H1 (cell line): ENCODE measurements around the gene DYNC1I2. TPM values are rescaled to one million over a fixed set of nuclear protein-coding genes. Genes with fewer than 3 reads are reported as not detected.

Experiments
- CTCF ChIA-PET: fragments of 300-600 bp; sonication (Branson Sonifier 250); formaldehyde crosslinking; loops from one replicate; lab custom pipeline; 2021; ENCODE audit not compliant: partially characterized antibody; lab: Charles Lee
- POLR2A ChIA-PET: fragments of 300-600 bp; sonication (Branson Sonifier 250); formaldehyde crosslinking; loops from one replicate; lab custom pipeline; 2021; ENCODE audit warnings: inconsistent platforms; ENCODE audit not compliant: partially characterized antibody; lab: Charles Lee
- DNase-seq, 2 experiments: peaks; one replicate each; pipeline versions ENCODE4 v3.0.0 to v3.0.0-alpha.2; 2010 to 2022; ENCODE audit warnings: low spot score in 2 of 2, low read depth in 1 of 2, mixed read lengths in 1 of 2
- FAIRE-seq: peaks from 2 replicates; lab custom pipeline; 2011; peaks lifted over from hg19 to GRCh38; lab: Jason Lieb, UNC
- H2AFZ ChIP-seq: 2 replicates; pipeline ENCODE4 v1.8.1; 2012; ENCODE audit warnings: low read length, inconsistent platforms
- H2AK5ac ChIP-seq: 2 replicates; pipeline ENCODE4 v1.6.1; 2013; ENCODE audit warnings: low read depth, low read length
- H2BK120ac ChIP-seq: replicated peaks from 2 replicates; pipeline ENCODE3; 2013; ENCODE audit warnings: low read depth, low read length, inconsistent platforms
- H2BK12ac ChIP-seq: 2 replicates; pipeline ENCODE4 v1.6.1; 2013; ENCODE audit warnings: low read depth, low read length
- H2BK15ac ChIP-seq: 2 replicates; pipeline ENCODE4 v1.6.1; 2013; ENCODE audit warnings: low read length
- H2BK20ac ChIP-seq: 2 replicates; pipeline ENCODE4 v1.6.1; 2013; ENCODE audit warnings: low read length
- H2BK5ac ChIP-seq: 2 replicates; pipeline ENCODE4 v1.6.1; 2013; ENCODE audit warnings: low read depth, low read length
- H3K14ac ChIP-seq: 2 replicates; pipeline ENCODE4 v1.6.1; 2013; ENCODE audit warnings: inconsistent platforms; ENCODE audit not compliant: insufficient read length
- H3K18ac ChIP-seq: 2 replicates; pipeline ENCODE4 v1.6.1; 2013; ENCODE audit warnings: low read length; ENCODE audit errors: extremely low read depth
- H3K23ac ChIP-seq: 2 replicates; pipeline ENCODE4 v1.6.1; 2013; ENCODE audit warnings: inconsistent platforms; ENCODE audit not compliant: insufficient read length
- H3K23me2 ChIP-seq: 2 replicates; pipeline ENCODE4 v1.6.1; 2013; ENCODE audit warnings: low read depth, low read length
- H3K27ac ChIP-seq: 2 replicates; pipeline ENCODE4 v1.6.1; 2011; ENCODE audit warnings: low read depth, low read length, inconsistent platforms
- H3K27me3 ChIP-seq, 4 experiments: replicated peaks in 1 of 4; 1 replicate in 1 of 4; 2 replicates in 3 of 4; pipeline versions ENCODE4 v1.6.1 to v1.8.1; 2011 to 2013; ENCODE audit warnings: low read length in 3 of 4, mild to moderate bottlenecking in 3 of 4, inconsistent platforms in 2 of 4, mixed read lengths in 2 of 4, moderate library complexity in 1 of 4; ENCODE audit not compliant: control insufficient read depth in 3 of 4, insufficient read depth in 3 of 4; ENCODE audit errors: extremely low read depth in 1 of 4
- H3K36me3 ChIP-seq, 4 experiments: 2 replicates each; pipeline versions ENCODE4 v1.6.1 to v1.8.1; 2011 to 2013; ENCODE audit warnings: mild to moderate bottlenecking in 4 of 4, low read length in 3 of 4, moderate library complexity in 2 of 4, control low read depth in 1 of 4, inconsistent platforms in 1 of 4; ENCODE audit not compliant: insufficient read depth in 4 of 4, control insufficient read depth in 2 of 4
- H3K4ac ChIP-seq: replicated peaks from 2 replicates; pipeline ENCODE3; 2013; ENCODE audit warnings: low read length, low read depth, mixed read lengths, inconsistent platforms; ENCODE audit not compliant: insufficient read length
- H3K4me1 ChIP-seq, 4 experiments: replicated peaks in 1 of 4; 1 replicate in 1 of 4; 2 replicates in 3 of 4; pipeline versions ENCODE4 v1.6.1 to v1.8.1; 2011 to 2013; ENCODE audit warnings: low read length in 3 of 4, inconsistent platforms in 2 of 4, mixed read lengths in 1 of 4; ENCODE audit not compliant: insufficient read depth in 4 of 4, control insufficient read depth in 3 of 4
- H3K4me2 ChIP-seq, 2 experiments: 2 replicates each; pipeline versions ENCODE4 v1.6.1 to v1.8.1; 2011 to 2013; ENCODE audit warnings: low read depth in 2 of 2, low read length in 2 of 2, control low read depth in 1 of 2, inconsistent platforms in 1 of 2, mild to moderate bottlenecking in 1 of 2; ENCODE audit not compliant: insufficient read depth in 1 of 2
- H3K4me3 ChIP-seq, 4 experiments: fragments of 200-600, 300-600 bp in 1 of 4; sonication (generic), shearing (Covaris generic), sonication (Bioruptor Twin) in 1 of 4; 2 replicates each; pipeline versions ENCODE4 v1.5.1 to v1.8.1; 2011 to 2016; ENCODE audit warnings: low read length in 4 of 4, low read depth in 3 of 4, control low read depth in 2 of 4, inconsistent platforms in 2 of 4, mild to moderate bottlenecking in 2 of 4, mixed read lengths in 1 of 4, moderate library complexity in 1 of 4; ENCODE audit not compliant: insufficient read depth in 2 of 4; ENCODE audit errors: extremely low read depth in 1 of 4
- H3K56ac ChIP-seq: replicated peaks from 2 replicates; pipeline ENCODE3; 2013; ENCODE audit warnings: low read depth, mild to moderate bottlenecking, mixed read lengths, low read length, inconsistent platforms; ENCODE audit not compliant: insufficient read length
- H3K79me1 ChIP-seq: 2 replicates; pipeline ENCODE4 v1.6.1; 2013; ENCODE audit warnings: low read depth, low read length, control low read depth
- H3K79me2 ChIP-seq, 2 experiments: 2 replicates each; pipeline versions ENCODE4 v1.6.1 to v1.8.1; 2012 to 2013; ENCODE audit warnings: low read length in 2 of 2, mild to moderate bottlenecking in 2 of 2, inconsistent platforms in 1 of 2; ENCODE audit not compliant: insufficient read depth in 2 of 2, control insufficient read depth in 1 of 2
- H3K9ac ChIP-seq, 4 experiments: replicated peaks in 1 of 4; 1 replicate in 1 of 4; 2 replicates in 3 of 4; pipeline versions ENCODE4 v1.6.1 to v1.8.1; 2011 to 2013; ENCODE audit warnings: low read depth in 3 of 4, low read length in 3 of 4, control low read depth in 2 of 4, mild to moderate bottlenecking in 2 of 4, moderate library complexity in 2 of 4, inconsistent platforms in 1 of 4; ENCODE audit errors: extremely low read depth in 1 of 4
- H3K9me3 ChIP-seq, 2 experiments: 2 replicates each; pipeline versions ENCODE4 v1.6.1 to v1.8.1; 2012 to 2013; ENCODE audit warnings: mild to moderate bottlenecking in 2 of 2, moderate library complexity in 2 of 2, control low read depth in 1 of 2, inconsistent platforms in 1 of 2, low read depth in 1 of 2, low read length in 1 of 2, mixed read lengths in 1 of 2; ENCODE audit not compliant: insufficient read depth in 2 of 2
- H4K20me1 ChIP-seq, 2 experiments: replicated peaks in 1 of 2; 2 replicates each; pipeline versions ENCODE3 to v1.8.1; 2011 to 2013; ENCODE audit warnings: inconsistent platforms in 2 of 2, low read length in 2 of 2, mild to moderate bottlenecking in 1 of 2; ENCODE audit not compliant: insufficient read depth in 2 of 2, control insufficient read depth in 1 of 2
- H4K5ac ChIP-seq: 2 replicates; pipeline ENCODE4 v1.6.1; 2013; ENCODE audit warnings: low read length, low read depth, mixed read lengths, inconsistent platforms; ENCODE audit not compliant: insufficient read length
- H4K8ac ChIP-seq: 2 replicates; pipeline ENCODE4 v1.8.0; 2013; ENCODE audit warnings: mild to moderate bottlenecking, moderate library complexity, low read length, inconsistent platforms; ENCODE audit not compliant: insufficient read depth; ENCODE audit errors: extremely low read depth
- H4K91ac ChIP-seq: replicated peaks from 2 replicates; pipeline ENCODE3; 2013; ENCODE audit warnings: low read length, mixed read lengths, inconsistent platforms; ENCODE audit not compliant: insufficient read length
- ASH2L ChIP-seq: fragments of 200-600, 300-600 bp; sonication (generic); IDR thresholded peaks from one replicate; pipeline ENCODE4 v1.7.1; 2017; ENCODE audit warnings: low read length
- ATF2 ChIP-seq: IDR thresholded peaks from 2 replicates; pipeline ENCODE4 v1.6.1; 2012; ENCODE audit warnings: low read length, inconsistent platforms
- CREB1 ChIP-seq: IDR thresholded peaks from 2 replicates; pipeline ENCODE4 v1.6.1; 2012; ENCODE audit warnings: inconsistent platforms
- GABPA ChIP-seq: IDR thresholded peaks from 2 replicates; pipeline ENCODE4 v1.6.1; 2011; ENCODE audit warnings: mild to moderate bottlenecking, low read length, moderate library complexity, borderline replicate concordance; ENCODE audit not compliant: insufficient read depth
- HDAC2 ChIP-seq, 2 experiments: fragments of 300-600 bp in 1 of 2; sonication (generic) in 1 of 2; IDR thresholded peaks; 2 replicates each; pipeline ENCODE4 v1.6.1; 2011 to 2012; ENCODE audit warnings: low read depth in 2 of 2, low read length in 2 of 2, mild to moderate bottlenecking in 2 of 2, moderate library complexity in 2 of 2, borderline replicate concordance in 1 of 2, inconsistent platforms in 1 of 2
- KDM1A ChIP-seq: fragments of 200-600, 300-600 bp; sonication (generic); IDR thresholded peaks from 2 replicates; pipeline ENCODE4 v1.7.1; 2016; ENCODE audit warnings: mild to moderate bottlenecking, low read length, borderline replicate concordance
- PHF8 ChIP-seq: fragments of 200-600 bp; sonication (generic); conservative IDR thresholded peaks from 2 replicates; pipeline ENCODE4 v1.7.1; 2012; ENCODE audit warnings: low read depth, mild to moderate bottlenecking, inconsistent platforms, low read length, moderate library complexity
- SIN3A ChIP-seq, 2 experiments: IDR thresholded peaks in 1 of 2; conservative IDR thresholded peaks in 1 of 2; 2 replicates each; pipeline ENCODE4 v1.6.1; 2011 to 2012; ENCODE audit warnings: low read length in 2 of 2, improper control_type of control experiment in 1 of 2, low read depth in 1 of 2, mild to moderate bottlenecking in 1 of 2
- SIX5 ChIP-seq: IDR thresholded peaks from 2 replicates; pipeline ENCODE4 v1.6.1; 2011; ENCODE audit warnings: mild to moderate bottlenecking, low read depth, low read length
- SP4 ChIP-seq: IDR thresholded peaks from 2 replicates; pipeline ENCODE4 v1.6.1; 2012; ENCODE audit warnings: low read length, inconsistent platforms
- WGBS, 2 experiments: shearing (Covaris generic) in 1 of 2; methylation state at CpG; one replicate each; pipeline versions ENCODE4 v1.1.6 to v1.1.7; 2013 to 2015; ENCODE audit warnings: low lambda C conversion rate in 2 of 2, mixed read lengths in 2 of 2, inconsistent platforms in 1 of 2, low coverage in 1 of 2, missing lambda C conversion rate in 1 of 2; ENCODE audit not compliant: insufficient replicate concordance in 2 of 2, insufficient coverage in 1 of 2, insufficient read length in 1 of 2; ENCODE audit errors: extremely low coverage in 1 of 2, missing lambda C conversion rate in 1 of 2; 5-methylcytosine and 5-hydroxymethylcytosine counted together
- polyA plus RNA-seq, 7 experiments: library from polyadenylated mRNA; depleted of rRNA in 3 of 7; stranded (reverse) in 5 of 7; unstranded in 2 of 7; fragments of >200 nt in 5 of 7; fragments of 200-250 nt in 2 of 7; gene quantifications; 1 replicate in 5 of 7; 2 replicates in 1 of 7; 4 replicates in 1 of 7; pipeline versions ENCODE4 v1.2.1 to v1.2.3, GENCODE V29; 2011 to 2013; ENCODE audit warnings: missing spikeins in 2 of 7, mixed read lengths in 2 of 7
- total RNA-seq: library from RNA; stranded (reverse); fragmentation: NEBNext Ultra II Directional; extraction: Animal tissue kit (Norgen Biotek cat#: 25700); gene quantifications from 2 replicates; pipeline ENCODE4 v1.2.1, GENCODE V29; 2021

Gene DYNC1I2
- total and polyA plus RNA-seq, 2 of the 8 experiments (the other 6 are each of a cell fraction or from before 2014, with no cell fraction given) = 67.3 to 68.1 TPM

GRCh38 chr2:171655586-171655985 is 31.7 kb upstream of the DYNC1I2 start:
- Histone ChIP-seq H2BK5ac (no peak overlapping the region), H3K27me3 (no peaks in the 10 kb centered on the region), H4K91ac (no peak overlapping the region), H2BK20ac (no peak overlapping the region), H3K4me2 (no peak overlapping the region), H3K23ac (no peak overlapping the region), H3K9me3 (0 out of 4 replicates have a peak, but pooled peaks cover 0 to 2% of the 10 kb centered on the region in 2 experiments), H3K18ac (no peak overlapping the region), H3K36me3 (no peaks in the 10 kb centered on the region), H3K9ac (no peak overlapping the region), H3K27ac (no peak overlapping the region), H3K23me2 (no peaks in the 10 kb centered on the region), H3K14ac (no peak overlapping the region), H3K56ac (no peak overlapping the region), H4K20me1 (no peaks in the 10 kb centered on the region), H3K4me1 (no peaks in the 10 kb centered on the region), H2BK12ac (no peak overlapping the region), H3K79me2 (no peaks in the 10 kb centered on the region), H4K5ac (no peak overlapping the region), H2AFZ (peak overlapping the region; percentile 34; the same call in 1 of the 2 replicates), H3K79me1 (no peaks in the 10 kb centered on the region), H2AK5ac (no peak overlapping the region), H3K4me3 (no peak overlapping the region), H4K8ac (no peak overlapping the region), H3K4ac (no peak overlapping the region), H2BK120ac (no peak overlapping the region), H2BK15ac (no peak overlapping the region)
- TF ChIP-seq KDM1A (no peak), PHF8 (no peak), HDAC2 (IDR thresholded peaks at IDR 0.05; ENCODE audit: borderline replicate concordance in 1 of 2, low read depth in 2 of 2, low read length in 2 of 2) (no peak), SP4 (no peak), CREB1 (no peak), SIN3A (conservative IDR thresholded peaks at IDR 0.05 in 1 of 2, IDR thresholded peaks at IDR 0.05 in 1 of 2; ENCODE audit: low read depth in 1 of 2, low read length in 2 of 2) (no peak), GABPA (no peak), ASH2L (no peak), ATF2 (no peak), SIX5 (no peak)
- ChIA-PET CTCF (no interaction called here), POLR2A (no interaction called here)
- no peak for FAIRE-seq
- no peak for DNase-seq
- WGBS, 2 experiments = 88% methylated on average over 1 of the region's 1 CpG; no CpG with 5 or more reads in 1 of the 2 experiments
